CD4-positive, alpha-beta T cell treated with Interleukin-10 for 1 hour (primary cell): ENCODE data around the gene PTPN4.
"Not testable (repeated sequence)": the region's sequence is repeated elsewhere in the genome, so short reads cannot be mapped to it uniquely, and the experiment has no call there.

Experiments
- DNase-seq: peaks from one replicate; pipeline ENCODE4 v3.0.0-alpha.2; 2020

Gene PTPN4

DNA sequence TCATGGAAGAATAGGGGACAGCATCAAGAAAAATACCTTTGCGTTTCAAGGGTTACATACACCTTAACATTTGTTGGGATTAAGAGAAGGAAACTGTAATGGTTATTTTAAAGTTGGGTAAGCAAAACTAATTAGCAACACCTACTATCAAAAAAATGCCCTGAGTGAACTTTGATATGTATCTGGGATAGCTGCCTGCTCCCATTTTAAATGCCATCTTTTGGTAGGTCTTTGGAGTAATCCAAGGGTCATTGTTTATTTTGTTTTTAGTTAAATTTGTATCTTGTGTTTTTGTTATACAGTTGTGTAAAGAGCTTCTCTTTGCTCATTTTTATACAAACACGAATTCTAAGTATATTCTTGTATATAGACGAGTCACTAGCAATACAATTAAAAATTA lies 9.9 kb downstream of the PTPN4 start:
- DNase-seq: no peak

DNA sequence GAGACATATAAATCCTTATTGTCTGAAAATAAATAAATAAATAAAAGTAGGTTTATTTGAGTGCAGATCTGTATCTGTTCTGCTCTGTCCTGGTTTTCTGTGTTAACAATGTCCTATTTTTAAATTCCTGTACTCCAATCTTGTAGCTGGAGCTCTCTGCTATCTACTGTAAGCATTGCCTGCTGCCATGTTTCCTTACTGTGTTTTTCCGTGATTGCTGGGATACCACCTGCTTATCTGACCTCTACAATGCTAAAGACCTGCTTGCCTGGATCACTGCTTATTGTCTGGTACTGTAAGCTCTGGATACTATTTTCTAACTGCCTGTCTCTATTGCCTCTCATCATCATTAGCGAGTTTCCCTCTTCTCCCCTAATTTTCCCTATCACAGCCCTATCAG lies 11.6 kb downstream of the PTPN4 start:
- no peak for DNase-seq

DNA sequence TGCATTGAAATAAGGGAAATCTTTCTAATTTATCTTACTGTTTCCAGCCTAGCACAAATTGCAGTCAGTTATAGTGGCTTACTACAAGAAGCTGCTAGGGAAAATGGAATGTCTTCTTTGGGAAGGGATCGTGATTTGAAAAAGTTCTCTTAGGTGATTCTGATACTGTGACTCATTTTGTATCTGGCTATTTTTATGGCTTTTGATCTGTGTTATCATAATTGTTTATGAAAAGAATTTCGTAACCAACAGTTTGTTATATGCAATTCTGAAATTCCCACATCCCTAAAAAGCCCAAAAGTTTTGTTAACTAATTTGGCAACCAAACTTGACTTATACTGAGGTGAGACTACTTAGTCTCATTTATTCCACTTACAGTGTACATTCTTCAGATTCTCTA lies 12.4 kb downstream of the PTPN4 start:
- DNase-seq: no peak

DNA sequence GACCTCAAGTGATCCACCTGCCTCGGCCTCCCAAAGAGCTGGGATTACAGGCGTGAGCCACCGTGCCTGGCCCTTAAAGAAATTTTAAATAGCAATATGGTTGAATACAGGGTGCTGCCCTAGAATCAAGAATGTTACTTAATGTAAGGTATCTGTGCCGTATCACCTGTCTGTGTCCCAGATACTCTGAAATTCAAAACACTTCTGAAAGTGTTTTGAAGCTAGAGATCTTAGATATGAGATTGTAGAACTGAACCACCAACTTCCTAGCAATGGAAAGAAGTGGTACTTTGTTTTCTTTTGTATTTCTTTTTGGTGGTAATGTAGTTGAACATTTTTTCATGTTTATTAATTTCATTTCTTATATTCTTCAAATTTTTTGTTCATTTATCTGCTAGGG lies 13.0 kb downstream of the PTPN4 start:
- no peak for DNase-seq

DNA sequence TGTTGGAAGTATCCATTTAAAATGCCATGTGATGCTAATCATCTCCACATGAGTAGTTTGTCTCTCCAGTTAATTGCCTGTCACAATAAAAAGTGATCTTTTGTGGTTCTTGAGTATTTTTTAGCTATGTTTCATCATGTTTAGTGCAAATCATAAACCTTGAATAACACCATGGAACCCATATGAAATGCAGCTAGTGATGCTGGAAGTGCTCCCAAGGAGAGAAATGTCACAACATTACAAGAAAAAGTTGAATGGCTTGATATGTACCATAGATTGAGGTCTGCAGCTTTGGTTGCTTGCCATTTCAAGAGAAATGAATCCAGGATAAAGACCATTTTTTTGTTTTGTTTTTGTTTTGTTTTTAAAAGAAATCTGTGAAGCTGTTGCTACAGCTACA lies 14.3 kb downstream of the PTPN4 start:
- no peak for DNase-seq

DNA sequence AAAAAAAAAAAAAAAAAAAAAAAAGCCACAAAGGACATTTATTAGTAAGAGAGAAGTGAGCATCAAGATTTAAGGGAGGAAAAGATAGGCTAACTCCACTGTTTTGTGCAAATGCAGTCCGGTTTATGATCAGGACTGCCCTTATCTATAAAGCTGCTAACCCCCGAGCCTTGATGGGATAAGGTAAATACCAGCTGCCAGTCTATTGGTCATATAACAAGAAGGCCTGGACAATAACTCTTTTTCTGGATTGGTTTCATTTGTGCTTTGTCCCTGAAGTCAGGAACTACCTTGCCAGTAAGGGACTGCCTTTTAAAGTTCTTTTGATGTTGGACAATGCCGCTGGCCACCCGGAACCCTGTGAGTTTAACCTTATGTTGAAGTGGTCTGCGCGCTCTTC lies 15.4 kb downstream of the PTPN4 start:
- no peak for DNase-seq

DNA sequence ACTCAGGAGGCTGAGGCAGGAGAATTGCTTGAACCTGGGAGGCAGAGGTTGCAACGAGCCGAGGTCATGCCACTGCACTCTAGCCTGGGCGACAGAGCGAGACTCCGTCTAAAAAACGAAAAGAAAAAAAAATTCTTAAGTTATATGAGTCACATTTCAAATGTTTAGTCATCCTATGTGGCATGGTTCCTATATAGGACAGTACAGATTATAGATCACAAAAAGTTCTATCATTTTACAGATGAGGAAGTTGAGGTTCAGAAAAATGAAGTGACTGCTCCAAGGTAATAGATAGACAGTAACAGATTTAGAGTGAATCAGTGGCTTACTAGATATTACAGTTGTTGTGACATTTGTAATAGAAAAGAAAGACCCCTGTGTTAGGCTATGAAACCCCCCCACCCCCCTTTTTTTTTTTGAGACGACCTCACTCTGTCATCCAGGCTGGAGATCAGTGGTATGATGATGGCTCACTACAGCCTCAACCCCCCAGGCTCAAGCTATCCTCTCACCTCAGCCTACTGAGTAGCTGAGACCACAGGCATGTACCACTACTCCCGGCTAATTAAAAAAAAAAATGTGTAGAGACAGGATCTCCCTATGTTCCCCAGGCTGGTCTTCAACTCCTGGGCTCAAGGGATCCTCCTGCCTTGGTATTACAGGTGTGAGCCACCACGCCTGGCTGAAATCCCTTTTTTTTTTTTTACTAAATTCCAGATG lies 22.7 kb downstream of the PTPN4 start:
- no peak for DNase-seq

DNA sequence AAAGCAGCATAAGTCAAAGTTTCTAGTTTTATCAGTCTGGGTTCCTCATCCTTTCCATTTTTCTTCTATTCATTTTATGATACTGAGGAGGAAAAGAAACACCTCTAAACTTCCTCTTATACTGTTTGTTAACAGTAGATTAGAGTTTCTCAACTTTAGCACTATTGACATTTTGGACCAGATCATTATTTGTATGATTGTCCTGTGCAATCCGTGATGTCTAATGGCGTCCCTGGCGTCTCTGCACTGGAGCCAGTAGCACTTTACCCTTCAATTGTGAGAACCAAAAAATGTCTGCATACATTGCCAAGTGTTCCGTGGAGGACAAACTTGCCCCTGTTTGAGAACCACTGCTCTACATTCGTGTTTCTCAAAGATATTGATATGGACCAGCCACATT lies 25.2 kb downstream of the PTPN4 start:
- no peak for DNase-seq

DNA sequence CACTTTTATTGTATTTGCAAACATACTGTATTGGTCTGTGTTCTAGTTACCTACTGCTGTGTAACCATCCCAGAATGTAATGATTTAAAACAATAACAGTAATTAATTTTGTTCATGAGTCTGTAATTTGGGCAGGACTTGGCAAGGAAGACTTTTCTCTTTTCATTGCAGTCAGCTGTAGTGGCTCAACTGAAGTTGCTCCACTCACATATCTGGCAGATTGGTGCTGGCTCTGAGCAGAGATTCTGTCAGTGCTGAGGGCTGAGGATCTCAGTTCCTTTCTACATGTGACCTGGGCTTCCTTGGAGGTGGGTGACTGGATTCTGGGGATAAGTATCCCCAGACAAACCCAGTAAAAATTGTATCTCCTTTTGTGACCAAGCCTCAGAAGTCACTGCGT lies 26.6 kb downstream of the PTPN4 start:
- no peak for DNase-seq

DNA sequence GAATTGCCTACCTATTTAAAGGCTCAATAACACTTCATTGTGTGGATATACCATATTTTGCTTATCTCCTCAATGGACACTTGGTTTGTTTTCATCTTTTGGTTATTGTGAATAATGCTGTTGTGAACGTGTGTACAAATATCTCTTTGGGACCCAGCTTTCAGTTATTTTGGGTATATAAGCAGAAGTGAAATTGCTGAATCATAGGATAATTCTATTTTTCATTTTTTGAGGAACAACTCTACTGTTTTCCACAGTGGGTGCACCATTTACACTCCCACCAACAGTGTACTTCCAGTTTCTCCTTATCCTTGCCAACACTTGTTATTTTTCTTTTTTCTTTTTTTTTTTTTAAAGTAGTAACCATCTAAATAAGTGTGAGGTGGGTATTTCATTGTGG lies 29.0 kb downstream of the PTPN4 start:
- no peak for DNase-seq

DNA sequence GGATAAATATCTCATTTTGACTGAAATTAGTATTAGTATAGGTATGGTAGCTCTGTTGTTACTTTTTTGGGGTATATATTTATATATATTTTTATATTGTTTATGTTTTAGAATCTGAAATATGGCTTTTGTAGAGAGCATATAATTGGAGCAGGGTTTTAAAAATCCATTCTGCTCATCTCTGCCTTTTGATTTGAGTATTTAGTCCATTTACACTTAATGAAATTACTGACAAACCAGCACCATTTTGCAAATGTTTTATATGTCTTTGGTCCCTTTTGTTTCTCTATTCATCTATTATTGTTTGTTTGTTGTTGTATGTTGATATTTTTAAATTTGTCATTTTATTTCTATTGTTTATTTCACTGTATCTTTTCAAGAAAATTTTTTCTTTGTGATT lies 30.7 kb downstream of the PTPN4 start:
- no peak for DNase-seq

DNA sequence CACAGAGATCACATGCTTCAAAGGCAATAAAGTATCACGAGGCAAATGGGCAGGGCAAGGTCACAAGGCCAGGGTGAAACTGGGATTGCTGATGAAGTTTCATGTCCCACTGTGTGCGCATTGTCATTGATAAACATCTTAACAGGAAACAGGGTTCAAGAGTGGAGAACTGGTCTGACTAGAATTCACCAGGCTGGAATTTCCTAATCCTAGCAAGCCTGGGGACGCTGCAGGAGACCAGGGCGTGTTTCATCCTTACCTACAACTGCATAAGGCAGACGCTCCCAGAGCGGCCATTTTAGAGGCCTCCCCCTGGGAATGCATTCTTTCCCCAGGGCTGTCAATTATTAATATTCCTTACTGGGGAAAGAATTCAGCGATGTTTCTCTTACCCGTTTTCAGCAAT lies 33.2 kb downstream of the PTPN4 start:
- no peak for DNase-seq

DNA sequence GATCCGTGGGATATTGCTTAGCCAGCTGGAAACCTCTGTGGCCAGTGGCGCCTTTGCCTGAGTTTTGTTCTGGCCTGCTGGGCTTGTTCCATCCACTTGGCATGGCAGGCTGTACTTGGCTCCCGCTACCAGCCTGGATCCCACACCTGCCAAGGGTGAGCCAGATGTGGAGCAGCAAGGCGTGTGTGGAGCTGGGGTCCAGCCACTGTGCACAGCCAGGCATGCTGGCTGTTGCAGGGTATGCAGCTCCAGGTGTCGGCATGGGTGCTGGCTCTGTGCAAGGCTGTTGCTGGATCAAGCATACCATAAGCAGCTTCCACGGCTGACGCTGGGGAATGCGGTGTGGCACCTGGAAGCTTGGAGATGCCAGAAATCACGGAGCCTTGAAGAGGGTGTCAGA lies 34.5 kb downstream of the PTPN4 start:
- no peak for DNase-seq

DNA sequence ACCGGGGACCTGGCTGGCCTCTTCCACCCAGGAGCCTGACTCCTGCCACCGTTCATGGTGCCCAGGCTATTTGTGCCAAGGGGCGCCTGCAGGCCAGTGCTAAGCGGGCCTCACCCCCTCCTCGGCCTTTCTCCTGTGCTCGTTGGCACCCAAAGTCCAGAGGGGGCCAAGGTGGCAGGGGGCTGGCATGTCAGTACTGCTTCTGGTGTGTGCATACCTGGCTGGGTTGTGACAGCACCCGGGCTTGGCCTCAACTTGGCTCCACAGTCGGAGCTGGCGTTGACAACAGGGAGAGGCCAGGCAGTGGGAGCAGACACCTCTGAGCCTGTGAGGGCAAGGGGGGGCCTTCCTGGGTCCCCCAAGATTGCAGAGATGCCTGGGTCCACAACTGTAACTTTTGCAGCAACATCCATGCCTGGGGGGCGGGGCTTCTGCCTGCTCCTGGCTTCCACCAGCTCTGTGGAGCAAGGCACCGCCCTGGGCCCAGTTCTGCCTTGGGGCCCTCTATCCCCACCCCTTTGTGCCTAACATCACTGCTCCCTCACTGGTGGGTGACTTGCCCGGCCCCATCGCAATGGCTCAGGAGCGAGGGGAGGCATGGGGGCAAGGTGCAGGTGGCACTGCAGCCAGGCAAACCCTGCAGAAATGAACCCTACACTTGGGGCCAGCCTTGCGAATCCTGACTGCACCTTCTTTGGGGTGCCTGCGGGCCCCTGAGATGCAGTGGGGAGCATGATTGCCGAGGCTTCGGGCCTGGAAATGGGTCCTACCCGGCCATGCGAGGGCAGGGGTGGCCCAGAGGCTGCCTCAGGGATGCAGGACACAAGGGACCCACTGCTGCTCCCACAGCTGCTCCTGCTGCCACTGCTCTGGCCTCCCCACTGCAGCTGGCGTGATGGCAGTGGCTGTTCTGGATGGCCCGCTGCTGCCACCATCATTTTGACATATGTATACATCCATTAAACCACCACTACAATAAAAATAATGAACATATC lies 35.9 kb downstream of the PTPN4 start:
- no peak for DNase-seq

DNA sequence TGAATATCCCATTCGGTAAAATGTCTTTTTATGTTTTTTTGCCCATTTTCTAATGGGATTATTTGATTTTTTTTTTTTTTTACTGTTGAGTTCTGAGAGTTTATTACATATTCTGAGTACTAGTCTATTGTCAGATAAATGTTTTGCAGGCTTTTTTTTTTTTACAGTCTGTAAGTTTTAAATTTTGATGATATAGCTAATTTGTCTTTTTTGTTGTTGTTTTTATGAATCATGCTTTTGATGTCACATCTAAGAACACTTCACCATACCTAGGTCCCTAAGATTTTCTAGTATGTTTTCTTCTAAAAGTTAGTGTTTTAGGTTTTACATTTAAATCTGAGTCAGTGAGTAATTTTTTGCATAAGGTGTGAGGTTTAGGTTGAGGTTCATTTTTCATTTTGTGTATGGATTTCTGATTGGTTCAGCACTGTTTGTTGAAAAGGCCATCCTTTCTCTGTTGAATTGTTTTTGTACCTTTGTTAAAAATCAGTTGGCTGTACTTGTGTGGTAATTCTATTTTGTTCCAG lies 40.7 kb downstream of the PTPN4 start:
- no peak for DNase-seq

DNA sequence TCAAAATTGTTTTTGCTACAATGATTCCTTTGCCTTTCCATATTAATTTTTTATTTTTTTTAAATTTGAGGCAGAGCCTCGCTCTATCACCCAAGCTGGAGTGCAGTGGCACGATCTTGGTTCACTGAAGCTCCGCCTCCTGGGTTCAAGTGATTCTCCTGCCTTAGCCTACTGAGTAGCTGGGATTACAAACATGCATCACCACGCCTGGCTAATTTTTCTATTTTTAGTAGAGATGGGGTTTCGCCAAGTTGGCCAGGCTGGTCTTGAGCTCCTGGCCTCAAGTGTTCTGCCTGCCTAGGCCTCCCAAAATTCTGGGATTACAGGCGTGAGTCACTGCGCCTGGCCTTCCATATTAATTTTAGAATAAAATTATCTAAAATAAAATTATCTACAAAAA lies 41.3 kb downstream of the PTPN4 start:
- no peak for DNase-seq

DNA sequence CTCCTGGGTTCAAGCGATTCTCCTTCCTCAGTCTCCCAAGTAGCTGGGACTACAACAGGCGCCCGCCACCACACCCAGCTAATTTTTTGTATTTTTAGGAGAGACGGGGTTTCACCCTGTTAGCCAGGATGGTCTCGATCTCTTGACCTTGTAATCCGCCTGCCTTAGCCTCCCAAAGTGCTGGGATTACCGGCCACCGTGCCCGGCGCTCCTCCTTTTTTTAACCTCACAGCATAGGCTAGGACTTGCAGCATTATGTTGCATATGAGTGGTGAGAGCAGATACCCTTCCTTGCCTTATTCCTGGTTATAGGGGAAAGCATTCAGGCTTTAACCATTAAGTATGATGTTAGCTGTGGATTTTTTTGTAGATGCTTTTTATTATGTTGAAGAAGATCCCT lies 42.3 kb downstream of the PTPN4 start:
- DNase-seq: not testable (repeated sequence)

DNA sequence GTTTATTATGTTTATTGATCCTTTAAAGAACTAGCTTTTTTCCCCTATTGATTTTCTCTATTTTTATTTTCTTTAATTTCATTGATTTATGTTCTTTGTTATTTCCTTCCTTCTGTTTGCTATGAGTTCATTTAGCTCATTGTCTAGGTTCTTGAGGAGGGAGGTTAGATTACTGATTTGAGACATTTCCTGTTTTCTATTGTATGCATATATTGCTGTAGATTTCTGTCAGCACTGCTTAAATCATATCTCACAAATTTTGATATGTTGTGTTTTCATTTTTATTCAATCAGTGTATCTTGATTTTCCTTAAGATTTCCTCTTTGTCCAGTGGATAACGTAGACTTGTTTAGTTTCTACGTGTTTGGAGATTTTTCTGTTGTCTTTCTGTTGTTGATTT lies 43.4 kb downstream of the PTPN4 start:
- no peak for DNase-seq

DNA sequence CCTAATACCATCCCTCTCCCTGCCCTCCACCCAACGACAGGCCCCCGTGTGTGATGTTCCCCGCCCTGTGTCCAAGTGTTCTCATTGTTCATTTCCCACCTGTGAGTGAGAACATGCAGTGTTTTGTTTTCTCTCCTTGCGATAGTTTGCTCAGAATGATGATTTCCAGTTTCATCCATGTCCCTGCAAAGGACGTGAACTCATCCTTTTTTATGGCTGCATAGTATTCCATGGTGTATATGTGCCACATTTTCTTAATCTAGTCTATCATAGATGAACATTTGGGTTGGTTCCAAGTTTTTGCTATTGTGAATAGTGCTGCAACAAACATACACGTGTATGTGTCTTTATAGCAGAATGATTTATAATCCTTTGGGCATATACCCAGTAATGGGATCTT lies 44.7 kb downstream of the PTPN4 start:
- not testable (repeated sequence) for DNase-seq

DNA sequence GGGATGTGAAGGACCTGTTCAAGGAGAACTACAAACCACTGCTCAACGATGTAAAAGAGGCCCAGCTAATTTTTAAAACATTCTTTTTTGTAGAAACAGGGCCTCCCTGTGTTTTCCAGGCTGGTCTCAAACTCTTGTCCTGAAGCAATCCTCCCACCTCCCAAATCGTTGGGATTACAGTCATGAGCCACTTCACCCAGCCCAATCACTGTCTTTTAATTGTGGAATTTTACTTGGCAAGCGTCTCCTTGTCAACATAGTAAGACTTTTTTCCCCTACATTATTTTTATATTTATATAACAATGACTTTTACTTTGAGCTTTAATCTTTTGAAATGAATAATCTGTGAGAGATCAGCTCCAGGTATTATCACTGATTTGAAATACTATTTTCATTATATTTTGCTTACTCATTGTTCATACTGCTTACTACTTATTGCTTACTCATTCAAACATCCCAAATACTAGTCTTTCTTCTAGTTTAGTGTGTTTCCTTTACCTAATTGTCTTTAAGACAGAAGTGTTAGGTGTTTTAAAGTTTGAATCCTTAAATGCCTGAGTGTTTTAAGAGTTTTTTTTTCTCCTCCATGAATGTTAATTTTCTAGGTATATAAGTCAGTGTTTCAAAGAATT lies 48.9 kb downstream of the PTPN4 start:
- DNase-seq: no peak

DNA sequence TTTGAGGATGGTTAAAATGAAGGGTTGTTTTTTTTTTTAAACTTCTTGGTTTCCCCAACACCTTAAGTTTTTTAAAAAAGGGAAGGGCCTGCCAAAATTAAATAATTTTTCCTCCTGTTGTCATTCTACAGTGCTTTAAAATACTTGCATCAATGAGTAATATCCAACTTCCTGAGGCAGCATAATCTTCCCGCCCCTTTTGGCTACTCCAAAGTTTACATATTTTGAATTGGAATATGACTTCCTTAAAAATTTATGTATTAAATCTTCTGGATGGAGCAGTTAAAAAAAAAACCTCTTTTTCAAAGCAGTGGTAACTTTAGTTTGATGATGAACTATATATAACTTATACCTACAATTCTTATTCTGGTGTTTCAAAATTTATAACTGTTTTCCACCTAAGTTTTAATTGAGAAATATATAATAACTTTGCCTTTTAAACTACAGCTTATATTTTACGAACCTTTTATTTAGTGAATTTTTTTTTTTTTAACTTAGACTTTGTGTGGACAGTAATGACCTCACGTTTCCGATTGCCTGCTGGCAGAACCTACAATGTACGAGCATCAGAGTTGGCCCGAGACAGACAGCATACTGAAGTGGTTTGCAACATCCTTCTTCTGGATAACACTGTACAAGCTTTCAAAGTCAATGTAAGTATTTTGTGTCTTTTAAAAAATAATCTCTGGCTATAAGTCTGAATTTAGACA lies 49.8 kb downstream of the PTPN4 start:
- DNase-seq: no peak

DNA sequence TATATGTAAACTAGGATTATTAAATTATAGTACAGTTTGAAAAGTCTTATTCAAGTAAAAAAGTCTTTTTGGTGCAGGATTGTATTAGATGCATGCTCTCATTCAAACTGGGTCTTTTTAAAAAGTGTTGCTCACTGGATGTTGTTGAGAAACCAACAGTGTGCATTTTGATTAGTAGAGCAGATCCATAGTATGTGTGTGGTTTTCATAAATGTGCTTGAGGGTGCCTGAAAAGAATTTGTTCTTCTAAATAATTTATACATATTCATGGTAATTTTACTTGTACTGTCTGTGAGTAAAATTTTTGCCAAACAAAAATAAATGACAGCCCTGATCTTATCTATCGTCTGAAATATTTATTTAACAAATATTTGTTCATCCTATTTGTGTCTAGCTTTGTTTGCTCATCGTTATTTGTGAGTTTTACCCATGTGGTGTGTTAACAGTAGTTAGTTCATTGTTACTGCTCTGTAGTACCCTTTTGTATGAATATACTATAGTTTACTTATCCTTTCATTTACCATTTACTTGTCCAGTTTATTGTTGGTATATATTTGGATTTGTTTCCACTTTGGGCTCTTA lies 50.4 kb downstream of the PTPN4 start:
- DNase-seq: no peak

DNA sequence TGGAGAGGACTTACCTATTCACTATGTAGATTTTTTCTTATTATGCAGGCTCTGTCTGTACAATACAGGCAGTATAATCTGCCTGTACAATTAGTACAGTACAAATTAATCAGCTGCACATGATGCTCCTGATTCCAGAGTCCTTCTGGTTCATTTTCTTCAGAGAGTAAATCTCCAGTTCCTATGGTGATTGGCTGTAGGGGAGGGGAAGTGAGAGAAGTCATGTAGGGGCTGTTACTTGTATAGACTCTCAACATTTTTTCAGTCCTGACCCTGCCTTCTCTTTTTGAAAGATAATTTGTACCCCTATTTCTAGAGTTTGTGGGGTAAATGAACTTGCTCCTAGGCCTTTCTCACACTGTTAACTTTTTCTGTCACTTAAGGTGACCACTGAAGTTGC lies 54.5 kb downstream of the PTPN4 start:
- DNase-seq: no peak
